Tibial nerve (tissue), 4 donors: ENCODE measurements around the gene EMILIN1. TPM values are rescaled to one million over a fixed set of nuclear protein-coding genes. Genes with fewer than 3 reads are reported as not detected.
A peak's percentile ranks its signal among the peaks of the same experiment; 100 is the strongest.
"Not testable (repeated sequence)": the region's sequence is repeated elsewhere in the genome, so short reads cannot be mapped to it uniquely, and the experiment has no call there.

Experiments
- DNase-seq, 2 donors: peaks; one replicate each; pipeline ENCODE4 v3.0.0-alpha.2; 2019; ENCODE audit warnings: low spot score in 2 of 2
- H3K27ac ChIP-seq, 4 donors: fragments of 200-600 bp; sonication (generic) in 3 of 4; one replicate each; pipeline ENCODE4 v1.5.1; 2017 to 2019; ENCODE audit warnings: mild to moderate bottlenecking in 1 of 4
- H3K27me3 ChIP-seq, 2 donors: fragments of 200-600 bp; sonication (generic) in 1 of 2; one replicate each; pipeline versions ENCODE4 v1.5.1 to v1.6.0; 2017 to 2019
- H3K36me3 ChIP-seq, 3 donors: fragments of 200-600 bp; sonication (generic); one replicate each; pipeline ENCODE4 v1.5.1; 2018 to 2019
- H3K4me1 ChIP-seq, 4 donors: fragments of 200-600 bp; sonication (generic) in 3 of 4; one replicate each; pipeline ENCODE4 v1.5.1; 2017 to 2019
- H3K4me3 ChIP-seq, 4 donors: fragments of 200-600 bp; sonication (generic) in 3 of 4; one replicate each; pipeline ENCODE4 v1.5.1; 2017 to 2019; ENCODE audit warnings: mild to moderate bottlenecking in 1 of 4, moderate library complexity in 1 of 4
- H3K9me3 ChIP-seq, 4 donors: fragments of 200-600 bp; sonication (generic) in 3 of 4; one replicate each; pipeline ENCODE4 v1.5.1; 2017 to 2019
- CTCF ChIP-seq, 5 experiments: fragments of 200-600 bp in 3 of 5; fragments of 450-650 bp in 2 of 5; sonication (generic) in 3 of 5; IDR thresholded peaks; one replicate each; pipeline ENCODE4 v1.5.1; 2016 to 2019; ENCODE audit warnings: antibody characterized with exemption in 5 of 5, mild to moderate bottlenecking in 3 of 5, moderate library complexity in 2 of 5
- EP300 ChIP-seq, 2 donors: sonication (generic); formaldehyde crosslinking; IDR thresholded peaks; one replicate each; pipeline ENCODE4 v1.6.1; 2017; ENCODE audit warnings: antibody characterized with exemption in 2 of 2, mild to moderate bottlenecking in 1 of 2
- POLR2A ChIP-seq, 2 donors: fragments of 450-650 bp; IDR thresholded peaks; one replicate each; pipeline ENCODE4 v1.6.1; 2017; ENCODE audit warnings: antibody characterized with exemption in 2 of 2, mild to moderate bottlenecking in 2 of 2, moderate library complexity in 2 of 2
- WGBS, 2 donors: methylation state at CpG; one replicate each; pipeline ENCODE4 v1.1.5; 2018; 5-methylcytosine and 5-hydroxymethylcytosine counted together
- total RNA-seq, 4 donors: library from RNA; depleted of rRNA; stranded (reverse); fragments of >200 nt; gene quantifications; one replicate each; pipeline ENCODE4 v1.1.0, GENCODE V29; 2016

The EMILIN1 gene
- total RNA-seq, 4 donors from 2014 or later, result 56.6 to 95.1 (median 70.1) TPM

GRCh38 chr2:27118525-27119329 is 40.3 kb downstream of the EMILIN1 start, which contains the start of gene CGREF1:
Gene CGREF1 (minus strand): TSS chr2:27119128. CDS start chr2:27104366, 14,762 bp downstream.
- 11 to 12% methylated on average over 18 to 26 of the region's 84 CpGs for WGBS, 2 donors
- peak within 1 kb of the TSS; percentile 19 to 54 (median 29) for H3K4me3 ChIP-seq
- H3K36me3 ChIP-seq, result no peaks in the 10 kb centered on the region
- peaks cover 0 to 31% of the 10 kb centered on the region in 2 donors for H3K27me3 ChIP-seq
- no peak within 1 kb of the TSS for H3K27ac ChIP-seq
- no peaks in the 10 kb centered on the region for H3K9me3 ChIP-seq
- H3K4me1 ChIP-seq, result peaks cover 0 to 21% (median 7%) of the 10 kb centered on the region in 4 donors
- TF ChIP-seq EP300 (IDR thresholded peaks at IDR 0.05) (no peak), CTCF (IDR thresholded peaks at IDR 0.05) (no peak), POLR2A (IDR thresholded peaks at IDR 0.05) (no peak)
- DNase-seq, result no peak

GRCh38 chr2:27119330-27119670 is 40.9 kb downstream of the EMILIN1 start:
- H3K27ac ChIP-seq, DNase-seq, H3K36me3 ChIP-seq, H3K9me3 ChIP-seq: not testable (repeated sequence)
- Histone ChIP-seq H3K4me1 (peaks cover 0 to 26% (median 9%) of the 10 kb centered on the region in 4 donors), H3K27me3 (peaks cover 0 to 31% of the 10 kb centered on the region in 2 donors), H3K4me3 (peak overlapping the region in 1 of 4 donors; percentile 54)
- 78 to 83% methylated on average over 8 of the region's 8 CpGs for WGBS, 2 donors

- Histone ChIP-seq H3K4me3 (no peak overlapping the region), H3K27ac (no peak overlapping the region), H3K9me3 (no peaks in the 10 kb centered on the region), H3K36me3 (no peaks in the 10 kb centered on the region), H3K27me3 (peaks cover 0 to 26% of the 10 kb centered on the region in 2 donors), H3K4me1 (peaks cover 0 to 26% (median 9%) of the 10 kb centered on the region in 4 donors)
- no peak for DNase-seq
- WGBS, 2 donors, result 76 to 79% methylated on average over 2 of the region's 2 CpGs
- TF ChIP-seq CTCF (IDR thresholded peaks at IDR 0.05), result no peak
- no peak for TF ChIP-seq POLR2A (IDR thresholded peaks at IDR 0.05)
- TF ChIP-seq EP300 (IDR thresholded peaks at IDR 0.05), result no peak
Measured at GRCh38 chr2:27121906-27122305, 43.5 kb downstream of the EMILIN1 start.

GRCh38 chr2:27122791-27123190 is 44.4 kb downstream of the EMILIN1 start:
- no peak for TF ChIP-seq EP300 (IDR thresholded peaks at IDR 0.05)
- TF ChIP-seq POLR2A (IDR thresholded peaks at IDR 0.05), result no peak
- TF ChIP-seq CTCF (IDR thresholded peaks at IDR 0.05), result no peak
- Histone ChIP-seq H3K36me3 (no peaks in the 10 kb centered on the region), H3K9me3 (no peaks in the 10 kb centered on the region), H3K27ac (no peak overlapping the region), H3K27me3 (peaks cover 0 to 18% of the 10 kb centered on the region in 2 donors), H3K4me1 (peaks cover 0 to 26% (median 9%) of the 10 kb centered on the region in 4 donors), H3K4me3 (peak overlapping the region in 2 of 4 donors; percentile 65 to 67)
- WGBS, 2 donors, result 86 to 91% methylated on average over 7 of the region's 7 CpGs
- DNase-seq, result no peak

- peak within 1 kb of the TSS; percentile 34 to 67 (median 62) for H3K4me3 ChIP-seq
- peaks cover 0 to 21% (median 6%) of the 10 kb centered on the region in 4 donors for H3K4me1 ChIP-seq
- DNase-seq, result peak; percentile 35 to 41
- 10 to 12% methylated on average over 23 to 35 of the region's 47 CpGs for WGBS, 2 donors
- no peaks in the 10 kb centered on the region for H3K36me3 ChIP-seq
- TF ChIP-seq CTCF (IDR thresholded peaks at IDR 0.05), result no peak
- TF ChIP-seq POLR2A (IDR thresholded peaks at IDR 0.05), result peak in 1 of 2 donors; percentile 17
- TF ChIP-seq EP300 (IDR thresholded peaks at IDR 0.05), result peak in 1 of 2 donors; percentile 11
- H3K9me3 ChIP-seq, result no peaks in the 10 kb centered on the region
- H3K27me3 ChIP-seq, result peaks cover 0 to 10% of the 10 kb centered on the region in 2 donors
- H3K27ac ChIP-seq, result peak within 1 kb of the TSS in 3 of 4 donors; percentile 31 to 80 (median 68)
Measured at GRCh38 chr2:27123302-27124150, 45.1 kb downstream of the EMILIN1 start, which contains the start of gene ABHD1. Gene ABHD1 (plus strand): TSS chr2:27123815. CDS start chr2:27123949, 134 bp downstream.
